Large intestine (tissue), 3 donors: ENCODE measurements around the gene TNMD. TPM values are rescaled to one million over a fixed set of nuclear protein-coding genes. Genes with fewer than 3 reads are reported as not detected.

Experiments used
- DNase-seq, 2 donors: peaks; one replicate each; pipeline versions ENCODE4 v3.0.0 to v3.0.0-alpha.2; 2013
- H3K27ac ChIP-seq: one replicate; pipeline ENCODE4 v1.5.1; 2013; ENCODE audit warnings: low read length
- H3K27me3 ChIP-seq: 2 replicates; pipeline ENCODE4 v1.6.1; 2013; ENCODE audit warnings: low read length; ENCODE audit not compliant: control insufficient read depth, insufficient read depth
- H3K36me3 ChIP-seq: 2 replicates; pipeline ENCODE4 v1.6.1; 2013; ENCODE audit warnings: low read length; ENCODE audit not compliant: control insufficient read depth, insufficient read depth
- H3K4me1 ChIP-seq: one replicate; pipeline ENCODE4 v1.6.1; 2013; ENCODE audit warnings: low read length; ENCODE audit not compliant: control insufficient read depth, insufficient read depth
- H3K4me3 ChIP-seq: one replicate; pipeline ENCODE4 v1.5.1; 2013; ENCODE audit warnings: low read length
- H3K9me3 ChIP-seq: one replicate; pipeline ENCODE4 v1.6.1; 2013; ENCODE audit warnings: mild to moderate bottlenecking, low read depth, low read length, moderate library complexity; ENCODE audit not compliant: control insufficient read depth
- WGBS: methylation state at CpG from one replicate; pipeline ENCODE4 v1.1.5; 2013; ENCODE audit warnings: low lambda C conversion rate; ENCODE audit not compliant: insufficient coverage; 5-methylcytosine and 5-hydroxymethylcytosine counted together
- polyA plus RNA-seq: library from polyadenylated mRNA; unstranded; fragments of 120-200 nt; gene quantifications from one replicate; pipeline ENCODE4 v1.2.1, GENCODE V29; 2013

TNMD gene
- polyA plus RNA-seq, 1 donor = 1.2 TPM

DNA sequence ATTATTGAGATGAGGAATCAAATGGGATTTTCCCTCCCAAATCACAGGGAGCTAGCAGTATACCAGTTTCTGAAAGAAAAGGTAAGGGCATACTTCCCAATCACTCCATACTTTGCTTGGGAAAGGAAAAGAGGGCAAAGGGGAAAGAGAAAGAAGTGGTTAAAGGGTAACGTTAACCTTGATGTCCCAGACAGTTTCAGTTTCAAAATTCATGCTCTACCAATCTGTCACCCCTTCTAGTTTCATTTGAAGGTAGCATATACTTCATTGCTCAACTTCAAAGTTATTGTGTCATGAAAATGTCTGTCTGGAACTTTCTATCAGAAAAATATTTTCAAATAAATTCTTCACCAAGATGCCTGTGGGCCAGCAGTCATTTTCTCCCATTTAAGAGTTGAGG lies 16.0 kb downstream of the TNMD start:
- Histone ChIP-seq H3K4me3 (no peak overlapping the region), H3K27me3 (no peaks in the 10 kb centered on the region), H3K36me3 (no peaks in the 10 kb centered on the region), H3K4me1 (peaks cover 5% of the 10 kb centered on the region), H3K9me3 (no peaks in the 10 kb centered on the region), H3K27ac (peak overlapping the region; percentile 38)
- no CpG with 5 or more reads among the region's 1 CpG for WGBS
- DNase-seq = peak in 1 of 2 donors; percentile 53

DNA sequence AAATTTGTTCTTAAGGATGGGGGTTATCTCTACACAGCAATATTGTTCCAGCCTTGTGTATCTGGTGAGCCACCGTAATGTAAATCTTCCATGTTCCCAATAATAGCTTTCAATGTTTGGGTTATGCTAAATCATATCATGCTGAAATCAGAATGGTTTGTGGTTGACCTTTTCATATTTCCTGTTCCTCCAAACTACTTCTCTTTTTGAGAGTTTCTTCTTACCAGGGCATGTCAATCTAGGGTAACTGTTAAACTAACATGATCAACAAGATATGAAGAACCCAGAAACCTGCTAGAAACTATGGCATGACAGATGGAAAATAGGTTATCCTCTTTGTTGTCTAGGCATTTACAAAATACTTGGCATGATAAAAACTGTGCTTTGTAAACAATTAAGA lies 22.0 kb downstream of the TNMD start:
- no CpG with 5 or more reads among the region's 1 CpG for WGBS
- Histone ChIP-seq H3K27ac (no peak overlapping the region), H3K36me3 (no peaks in the 10 kb centered on the region), H3K4me3 (no peak overlapping the region), H3K4me1 (no peaks in the 10 kb centered on the region), H3K9me3 (no peaks in the 10 kb centered on the region), H3K27me3 (no peaks in the 10 kb centered on the region)
- no peak for DNase-seq

DNA sequence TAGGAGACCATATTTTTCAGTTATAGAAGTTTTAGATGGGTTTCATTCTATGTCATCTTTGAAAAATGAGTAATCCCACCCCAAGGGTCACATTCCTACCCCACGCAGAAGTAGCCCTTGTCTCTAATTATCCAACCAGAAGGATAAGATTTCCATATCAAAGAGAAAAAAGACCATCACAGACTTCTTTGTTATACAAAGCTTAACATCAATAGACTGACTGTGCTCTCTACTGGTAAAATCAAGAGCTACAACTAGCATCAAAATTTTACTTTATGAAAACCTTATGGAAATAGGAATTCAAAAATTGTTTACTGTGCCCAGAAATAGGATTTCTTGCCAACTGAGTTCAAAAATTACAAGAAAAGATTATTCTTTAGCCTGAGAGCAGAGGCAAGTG lies 24.9 kb downstream of the TNMD start:
- WGBS = no CpG with 5 or more reads among the region's 1 CpG
- no peaks in the 10 kb centered on the region for H3K27me3 ChIP-seq
- H3K4me1 ChIP-seq = no peaks in the 10 kb centered on the region

DNA sequence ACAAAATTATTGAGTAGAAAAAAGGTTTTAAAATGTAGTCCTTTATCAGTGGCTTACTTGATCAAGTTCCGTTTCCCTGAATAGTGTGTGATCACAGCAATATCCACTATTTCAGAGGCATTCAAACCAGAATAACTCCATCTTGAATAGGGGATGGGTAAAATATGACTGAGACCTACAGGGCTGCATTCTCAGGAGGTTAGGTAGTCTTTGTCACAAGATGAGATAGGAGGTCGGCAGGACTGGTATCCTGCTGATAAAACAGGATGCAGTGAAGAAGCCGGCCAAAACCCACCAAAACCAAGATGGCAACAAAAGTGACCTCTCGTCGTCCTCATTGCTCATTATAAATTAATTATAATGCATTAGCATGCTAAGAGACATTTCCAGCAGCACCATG lies 27.2 kb downstream of the TNMD start:
- no peak overlapping the region for H3K27ac ChIP-seq
- no peaks in the 10 kb centered on the region for H3K36me3 ChIP-seq
- no CpG with 5 or more reads among the region's 5 CpGs for WGBS
- no peaks in the 10 kb centered on the region for H3K9me3 ChIP-seq
- DNase-seq = no peak
- H3K27me3 ChIP-seq = no peaks in the 10 kb centered on the region
- no peak overlapping the region for H3K4me3 ChIP-seq
- no peaks in the 10 kb centered on the region for H3K4me1 ChIP-seq

More for the DNA sequence above, 24.9 kb downstream of the TNMD start:
- Histone ChIP-seq H3K27ac (no peak overlapping the region), H3K36me3 (no peaks in the 10 kb centered on the region), H3K4me3 (no peak overlapping the region), H3K9me3 (no peaks in the 10 kb centered on the region)
- DNase-seq = no peak

DNA sequence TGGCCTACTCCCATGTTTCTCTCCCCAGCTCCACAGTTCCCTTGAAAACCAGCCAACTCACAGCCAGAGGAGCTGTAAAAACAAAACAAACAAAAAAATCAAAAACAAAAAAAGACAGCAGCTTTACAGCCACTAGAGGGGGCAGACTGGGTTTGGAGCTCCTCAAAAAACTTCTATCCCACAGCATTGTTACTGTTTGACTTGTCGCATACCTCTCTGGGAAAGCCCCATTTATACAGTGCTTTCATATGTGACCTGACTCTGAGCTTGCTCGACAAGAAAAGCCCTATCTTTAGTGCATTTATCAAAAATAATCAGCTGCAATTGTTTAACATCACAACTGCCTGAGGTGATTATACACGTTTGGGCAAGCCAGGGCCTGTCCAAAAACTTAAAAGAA lies 30.3 kb downstream of the TNMD start:
- no peaks in the 10 kb centered on the region for H3K9me3 ChIP-seq
- no peak overlapping the region for H3K4me3 ChIP-seq
- H3K27me3 ChIP-seq = no peaks in the 10 kb centered on the region
- no CpG with 5 or more reads among the region's 3 CpGs for WGBS
- H3K27ac ChIP-seq = no peak overlapping the region
- H3K36me3 ChIP-seq = no peaks in the 10 kb centered on the region
- no peaks in the 10 kb centered on the region for H3K4me1 ChIP-seq
- no peak for DNase-seq

DNA sequence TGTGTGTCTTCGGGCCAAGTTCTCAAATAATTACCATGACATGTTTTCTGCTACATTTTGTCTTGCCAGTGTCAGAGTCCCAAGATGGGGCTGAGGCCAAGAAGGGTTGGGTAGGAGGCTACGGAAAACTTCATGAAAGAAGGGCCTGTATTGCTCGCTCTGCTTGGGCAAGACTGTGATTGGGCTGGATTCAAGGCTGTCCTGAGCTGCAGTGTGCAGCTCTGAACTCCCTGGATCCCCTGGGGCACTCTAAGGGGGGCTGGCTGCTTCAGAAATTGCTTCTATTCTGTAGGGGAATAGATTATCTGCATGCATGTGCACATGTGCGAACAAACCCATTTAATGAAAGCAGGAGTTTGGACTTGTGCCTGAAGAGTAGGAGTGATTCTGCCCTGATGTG lies 38.3 kb downstream of the TNMD start:
- no peak overlapping the region for H3K27ac ChIP-seq
- WGBS = no CpG with 5 or more reads among the region's 4 CpGs
- H3K4me1 ChIP-seq = no peaks in the 10 kb centered on the region
- H3K9me3 ChIP-seq = no peaks in the 10 kb centered on the region
- DNase-seq = no peak
- no peaks in the 10 kb centered on the region for H3K36me3 ChIP-seq
- H3K27me3 ChIP-seq = no peaks in the 10 kb centered on the region
- no peak overlapping the region for H3K4me3 ChIP-seq

DNA sequence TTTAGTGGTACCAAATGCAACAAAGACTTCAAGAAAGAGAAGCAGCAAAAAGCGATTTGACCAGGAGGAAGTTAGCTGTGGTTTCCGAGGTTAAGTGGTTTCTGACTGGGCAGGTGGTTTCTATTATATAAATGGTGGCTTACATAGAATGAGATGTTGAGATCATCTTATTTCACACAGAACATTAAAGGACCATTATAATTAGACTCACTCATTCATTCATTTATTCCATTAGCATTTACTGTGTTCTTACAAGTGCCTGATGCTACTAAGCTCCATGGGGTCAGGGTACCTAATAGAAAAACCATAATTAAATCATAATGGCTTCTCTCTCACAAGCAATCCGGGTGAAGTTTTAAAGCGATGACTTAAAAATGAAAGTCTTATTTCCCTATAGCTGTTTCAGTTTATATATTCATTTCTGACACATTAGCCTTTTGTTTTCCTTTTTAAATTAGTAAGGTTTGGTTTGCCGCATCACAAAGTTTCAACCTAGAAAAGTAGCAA lies 41.3 kb downstream of the TNMD start:
- H3K27me3 ChIP-seq = no peaks in the 10 kb centered on the region
- WGBS = 80% methylated on average over 3 of the region's 5 CpGs
- no peak overlapping the region for H3K4me3 ChIP-seq
- no peak for DNase-seq
- peaks cover 7% of the 10 kb centered on the region for H3K36me3 ChIP-seq
- H3K9me3 ChIP-seq = no peaks in the 10 kb centered on the region
- H3K4me1 ChIP-seq = no peaks in the 10 kb centered on the region
- no peak overlapping the region for H3K27ac ChIP-seq

DNA sequence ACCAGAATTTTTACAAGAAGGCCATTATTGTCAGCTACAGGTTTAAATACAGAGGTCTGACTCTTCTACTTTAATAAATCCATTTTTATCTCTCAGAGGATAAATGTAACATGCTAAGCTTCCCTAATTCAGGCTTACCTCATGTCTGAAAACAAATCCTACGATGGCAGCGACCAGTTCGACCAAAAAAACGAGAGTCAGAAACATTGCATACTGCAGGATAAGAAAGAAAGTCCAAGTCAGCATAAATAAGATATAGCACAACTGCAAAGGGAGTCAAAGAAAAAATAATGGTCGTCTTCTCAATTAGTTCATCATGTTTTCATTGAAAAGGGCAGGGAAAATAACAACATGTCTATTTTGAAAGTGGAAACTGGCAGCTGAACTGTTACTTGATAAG lies 50.3 kb downstream of the TNMD start:
- Histone ChIP-seq H3K36me3 (peaks cover 10% of the 10 kb centered on the region), H3K27ac (no peak overlapping the region), H3K4me1 (no peaks in the 10 kb centered on the region), H3K9me3 (no peaks in the 10 kb centered on the region), H3K27me3 (no peaks in the 10 kb centered on the region), H3K4me3 (peak overlapping the region; percentile 68)
- WGBS = no CpG with 5 or more reads among the region's 5 CpGs
- DNase-seq = no peak

DNA sequence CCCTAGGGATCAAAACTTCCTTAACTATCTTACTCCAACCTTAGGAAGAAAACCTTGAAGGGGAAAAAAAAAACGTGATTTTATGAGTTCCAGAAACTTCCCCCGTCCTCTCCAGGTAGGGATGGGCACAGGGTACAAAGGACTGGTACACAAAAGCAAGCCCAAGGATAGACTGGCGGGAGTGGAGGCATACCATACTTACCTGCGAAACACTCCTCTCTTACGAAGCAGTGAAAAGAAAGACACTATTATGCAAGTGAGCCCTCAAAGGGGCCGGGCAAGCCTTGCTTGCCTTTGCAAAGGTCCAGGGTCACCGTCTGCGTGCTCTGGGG lies 51.2 kb downstream of the TNMD start:
- peak overlapping the region; percentile 79 for H3K27ac ChIP-seq
- WGBS = no CpG with 5 or more reads among the region's 8 CpGs
- H3K9me3 ChIP-seq = no peaks in the 10 kb centered on the region
- no peaks in the 10 kb centered on the region for H3K4me1 ChIP-seq
- peak in 1 of 2 donors; percentile 27 for DNase-seq
- H3K36me3 ChIP-seq = peaks cover 6% of the 10 kb centered on the region
- H3K4me3 ChIP-seq = peak overlapping the region; percentile 68
- no peaks in the 10 kb centered on the region for H3K27me3 ChIP-seq

DNA sequence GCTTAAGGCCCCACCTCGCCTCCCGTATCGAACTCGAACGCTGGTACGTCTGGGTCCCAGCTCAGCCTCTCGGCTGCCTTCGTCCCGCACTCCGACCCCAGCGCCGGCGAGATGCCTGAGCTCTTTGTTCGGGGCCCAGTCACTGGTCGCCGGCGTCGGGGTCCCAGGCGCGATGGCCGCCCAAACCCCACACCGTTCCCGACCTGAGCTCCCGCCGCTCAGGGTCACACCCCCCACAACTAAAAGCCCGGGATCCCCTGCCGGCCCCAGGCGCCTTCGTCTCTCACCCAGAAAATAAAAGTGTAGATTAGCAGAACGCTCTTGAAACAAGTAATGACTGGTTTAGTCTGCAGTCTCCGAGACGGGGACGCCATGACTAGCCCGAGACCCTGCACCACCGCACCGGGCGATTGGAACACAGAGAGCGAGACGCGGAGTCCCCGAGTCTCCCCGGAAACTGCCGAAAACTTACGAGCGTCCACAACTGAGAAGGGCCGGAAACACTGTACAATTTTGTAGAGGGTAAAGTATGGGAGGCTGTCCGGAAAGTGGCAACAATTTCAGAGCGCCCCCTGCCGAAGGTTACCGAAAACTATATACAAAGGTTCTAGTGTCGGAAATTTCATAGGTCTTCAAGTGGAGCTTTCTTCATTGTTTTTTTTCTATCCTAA lies 51.7 kb downstream of the TNMD start, which contains the start of gene TSPAN6:
TSS of gene TSPAN6 (minus strand) at position 486 of the 671 bp plus-strand sequence. CDS start at position 374, 112 bp downstream.
- Histone ChIP-seq H3K4me1 (no peaks in the 10 kb centered on the region), H3K27me3 (no peaks in the 10 kb centered on the region), H3K36me3 (peaks cover 4% of the 10 kb centered on the region), H3K27ac (peak within 1 kb of the TSS; percentile 79), H3K4me3 (peak within 1 kb of the TSS; percentile 68), H3K9me3 (no peaks in the 10 kb centered on the region)
- peak; percentile 78 to 82 for DNase-seq
- no CpG with 5 or more reads among the region's 51 CpGs for WGBS

DNA sequence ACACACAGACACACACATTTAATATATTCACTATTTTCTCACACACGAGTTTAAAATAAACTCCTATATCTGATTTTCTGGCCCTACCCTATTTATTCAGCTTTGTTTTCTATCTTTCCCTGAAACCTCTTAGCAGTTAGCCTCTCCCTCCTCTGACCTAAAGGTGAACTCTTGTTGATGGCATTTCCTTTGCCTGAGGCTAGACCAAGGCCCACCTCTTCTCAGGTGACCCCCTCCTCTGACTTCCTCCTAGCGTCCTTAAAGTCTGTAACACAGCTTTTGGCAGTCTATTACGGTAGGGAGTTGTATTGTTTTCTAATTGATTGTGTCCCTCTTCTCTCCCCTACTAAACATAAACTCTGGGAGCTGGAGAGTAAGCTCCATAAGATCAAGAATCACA lies 57.6 kb downstream of the TNMD start:
- WGBS = no CpG with 5 or more reads among the region's 3 CpGs
- DNase-seq = no peak

More for the DNA sequence above, 57.6 kb downstream of the TNMD start:
- Histone ChIP-seq H3K4me3 (no peak overlapping the region), H3K36me3 (no peaks in the 10 kb centered on the region), H3K27ac (no peak overlapping the region), H3K4me1 (peaks cover 12% of the 10 kb centered on the region), H3K9me3 (no peaks in the 10 kb centered on the region), H3K27me3 (no peaks in the 10 kb centered on the region)
